CD14-positive monocyte (primary cell): ENCODE measurements around the gene PGM2. TPM values are rescaled to one million over a fixed set of nuclear protein-coding genes. Genes with fewer than 3 reads are reported as not detected.

ENCODE experiments used
- DNase-seq, 3 donors: peaks; one replicate each; pipeline ENCODE4 v3.0.0-alpha.2; 2011 to 2022
- H2AFZ ChIP-seq: 2 replicates; pipeline ENCODE4 v1.6.0; 2012; ENCODE audit warnings: mild to moderate bottlenecking, low read depth, low read length, inconsistent platforms; ENCODE audit not compliant: insufficient read depth, poor library complexity, severe bottlenecking
- H3K27ac ChIP-seq, 2 donors: 1 replicate in 1 of 2; 2 replicates in 1 of 2; pipeline ENCODE4 v1.5.1; 2012 to 2013; ENCODE audit warnings: low read length in 2 of 2, control low read depth in 1 of 2, inconsistent platforms in 1 of 2, low read depth in 1 of 2, mild to moderate bottlenecking in 1 of 2
- H3K27me3 ChIP-seq, 2 donors: one replicate each; pipeline versions ENCODE4 v1.6.0 to v1.6.1; 2011 to 2013; ENCODE audit warnings: low read length in 2 of 2; ENCODE audit not compliant: control insufficient read depth in 2 of 2, insufficient read depth in 2 of 2
- H3K36me3 ChIP-seq, 2 donors: replicated peaks in 1 of 2; 1 replicate in 1 of 2; 2 replicates in 1 of 2; pipeline versions ENCODE4 v1.5.1 to v1.6.1; 2012 to 2013; ENCODE audit warnings: low read length in 2 of 2, control low read depth in 1 of 2, inconsistent platforms in 1 of 2, mild to moderate bottlenecking in 1 of 2; ENCODE audit not compliant: insufficient read depth in 2 of 2, control insufficient read depth in 1 of 2
- H3K4me1 ChIP-seq, 2 donors: 1 replicate in 1 of 2; 2 replicates in 1 of 2; pipeline versions ENCODE4 v1.5.1 to v1.6.1; 2012 to 2013; ENCODE audit warnings: low read length in 2 of 2, control low read depth in 1 of 2, inconsistent platforms in 1 of 2, mild to moderate bottlenecking in 1 of 2, moderate library complexity in 1 of 2; ENCODE audit not compliant: insufficient read depth in 2 of 2, control insufficient read depth in 1 of 2
- H3K4me2 ChIP-seq: replicated peaks from 2 replicates; pipeline ENCODE3; 2012; ENCODE audit warnings: low read length, moderate library complexity, mild to moderate bottlenecking; ENCODE audit not compliant: poor library complexity, severe bottlenecking; ENCODE audit errors: extremely low read depth
- H3K4me3 ChIP-seq, 3 experiments: fragments of 200-600 bp in 1 of 3; sonication (generic) in 1 of 3; replicated peaks in 1 of 3; 1 replicate in 2 of 3; 2 replicates in 1 of 3; pipeline ENCODE4 v1.5.1; 2011 to 2013; ENCODE audit warnings: low read length in 3 of 3, mild to moderate bottlenecking in 3 of 3, control low read depth in 2 of 3, low read depth in 2 of 3, inconsistent platforms in 1 of 3, moderate library complexity in 1 of 3
- H3K79me2 ChIP-seq: 2 replicates; pipeline ENCODE4 v1.6.0; 2012; ENCODE audit warnings: mild to moderate bottlenecking, control low read depth, inconsistent platforms, low read length, moderate library complexity; ENCODE audit not compliant: insufficient read depth
- H3K9ac ChIP-seq: 2 replicates; pipeline ENCODE4 v1.6.0; 2017; ENCODE audit warnings: low read length, mild to moderate bottlenecking; ENCODE audit not compliant: insufficient read depth, poor library complexity, severe bottlenecking
- H3K9me3 ChIP-seq, 2 donors: replicated peaks in 1 of 2; 1 replicate in 1 of 2; 2 replicates in 1 of 2; pipeline versions ENCODE4 v1.5.1 to v1.6.1; 2012 to 2013; ENCODE audit warnings: low read length in 2 of 2, control low read depth in 1 of 2; ENCODE audit not compliant: control insufficient read depth in 1 of 2, insufficient read depth in 1 of 2
- H4K20me1 ChIP-seq: 2 replicates; pipeline ENCODE4 v1.6.0; 2012; ENCODE audit warnings: mild to moderate bottlenecking, low read length, control low read depth, moderate library complexity; ENCODE audit not compliant: insufficient read depth
- H3K27ac Mint-ChIP-seq, 7 donors: one replicate each; pipeline ENCODE4 v1.8.0; 2020; ENCODE audit warnings: mild to moderate bottlenecking in 7 of 7, mixed read lengths in 7 of 7, moderate library complexity in 6 of 7, inconsistent platforms in 2 of 7
- H3K27me3 Mint-ChIP-seq, 3 donors: one replicate each; pipeline ENCODE4 v1.8.0; 2021 to 2022; ENCODE audit warnings: low read depth in 3 of 3, mild to moderate bottlenecking in 3 of 3, mixed read lengths in 3 of 3, moderate library complexity in 3 of 3, inconsistent platforms in 1 of 3
- H3K36me3 Mint-ChIP-seq, 2 donors: one replicate each; pipeline ENCODE4 v1.8.0; 2020; ENCODE audit warnings: mixed read lengths in 2 of 2, inconsistent platforms in 1 of 2, mild to moderate bottlenecking in 1 of 2
- H3K4me1 Mint-ChIP-seq: one replicate; pipeline ENCODE4 v1.8.0; 2020; ENCODE audit warnings: mild to moderate bottlenecking, mixed read lengths
- H3K4me3 Mint-ChIP-seq, 2 donors: one replicate each; pipeline ENCODE4 v1.8.0; 2020; ENCODE audit warnings: mild to moderate bottlenecking in 2 of 2, mixed read lengths in 2 of 2, moderate library complexity in 1 of 2
- H3K9me3 Mint-ChIP-seq, 7 donors: one replicate each; pipeline ENCODE4 v1.8.0; 2020 to 2022; ENCODE audit warnings: mixed read lengths in 7 of 7, mild to moderate bottlenecking in 6 of 7, moderate library complexity in 6 of 7, inconsistent platforms in 2 of 7
- WGBS: methylation state at CpG from one replicate; pipeline ENCODE4 v1.1.5; 2013; ENCODE audit warnings: missing lambda C conversion rate; ENCODE audit not compliant: insufficient coverage; 5-methylcytosine and 5-hydroxymethylcytosine counted together
- intact Hi-C, 2 donors: fragments of 100-400 bp; cut with micrococcal nuclease; formaldehyde crosslinking; loops; one replicate each; pipeline versions ENCODE4 v1.15.0 to v1.15.1; 2023
- polyA plus RNA-seq, 3 donors: library from polyadenylated mRNA; depleted of rRNA in 1 of 3; unstranded in 2 of 3; stranded (reverse) in 1 of 3; fragments of 300-500 nt in 2 of 3; fragments of >200 nt in 1 of 3; fragmentation: Illumina TruSeq in 2 of 3; gene quantifications; 1 replicate in 2 of 3; 2 replicates in 1 of 3; pipeline ENCODE4 v1.2.3, GENCODE V29; 2012 to 2021
- TF ChIP-seq, protein P1 (sequence below): fragments of 200-600 bp; IDR thresholded peaks from one replicate; pipeline ENCODE4 v1.8.0; 2022; ENCODE audit warnings: antibody characterized with exemption, mild to moderate bottlenecking

The PGM2 gene
- polyA plus RNA-seq, 3 donors, result 17.8 to 48.6 (median 46.2) TPM

DNA sequence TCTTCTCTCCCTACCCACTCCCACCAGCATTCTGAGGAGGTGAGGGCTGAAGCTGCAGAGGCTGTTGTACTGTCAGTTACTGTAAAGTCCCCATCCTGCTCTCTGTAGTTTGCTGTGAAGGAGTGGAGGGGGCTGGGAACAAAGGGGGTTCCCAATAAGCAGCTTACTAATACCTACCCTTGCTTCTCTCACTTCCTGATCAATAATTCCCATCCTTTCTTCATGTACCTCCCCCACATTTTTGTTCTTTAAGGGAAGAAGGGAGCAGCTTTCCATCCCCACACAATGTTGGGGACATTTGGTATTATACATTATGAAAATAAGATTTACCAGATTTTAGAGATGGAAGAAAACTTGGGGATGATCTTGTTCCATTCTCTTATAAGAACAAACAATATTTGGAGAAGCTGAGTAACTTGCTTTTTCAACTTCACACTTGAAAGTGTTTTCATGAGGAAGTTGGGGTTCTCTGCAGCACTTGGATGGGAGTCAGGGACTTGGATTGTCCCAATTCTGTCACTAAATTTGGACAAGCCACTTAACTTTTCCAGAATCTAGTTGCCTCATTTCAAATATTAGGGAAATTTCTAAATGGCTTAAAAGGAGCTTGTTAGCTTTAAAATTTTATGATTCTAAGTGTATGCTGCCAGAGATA, 69.8 kb downstream of the PGM2 start:
- Mint-ChIP-seq H3K27ac (peak overlapping the region in 4 of 7 donors; percentile 7 to 74 (median 50)), H3K36me3 (peaks cover 19 to 39% of the 10 kb centered on the region in 2 donors), H3K4me1 (peaks cover 51% of the 10 kb centered on the region), H3K27me3 (peaks cover 0 to 2% (median 0%) of the 10 kb centered on the region in 3 donors), H3K9me3 (peaks cover 0 to 5% (median 0%) of the 10 kb centered on the region in 7 donors), H3K4me3 (no peak overlapping the region)
- H3K9ac ChIP-seq, result no peak overlapping the region
- H4K20me1 ChIP-seq, result peaks cover 86% of the 10 kb centered on the region
- TF ChIP-seq, protein P1, sequence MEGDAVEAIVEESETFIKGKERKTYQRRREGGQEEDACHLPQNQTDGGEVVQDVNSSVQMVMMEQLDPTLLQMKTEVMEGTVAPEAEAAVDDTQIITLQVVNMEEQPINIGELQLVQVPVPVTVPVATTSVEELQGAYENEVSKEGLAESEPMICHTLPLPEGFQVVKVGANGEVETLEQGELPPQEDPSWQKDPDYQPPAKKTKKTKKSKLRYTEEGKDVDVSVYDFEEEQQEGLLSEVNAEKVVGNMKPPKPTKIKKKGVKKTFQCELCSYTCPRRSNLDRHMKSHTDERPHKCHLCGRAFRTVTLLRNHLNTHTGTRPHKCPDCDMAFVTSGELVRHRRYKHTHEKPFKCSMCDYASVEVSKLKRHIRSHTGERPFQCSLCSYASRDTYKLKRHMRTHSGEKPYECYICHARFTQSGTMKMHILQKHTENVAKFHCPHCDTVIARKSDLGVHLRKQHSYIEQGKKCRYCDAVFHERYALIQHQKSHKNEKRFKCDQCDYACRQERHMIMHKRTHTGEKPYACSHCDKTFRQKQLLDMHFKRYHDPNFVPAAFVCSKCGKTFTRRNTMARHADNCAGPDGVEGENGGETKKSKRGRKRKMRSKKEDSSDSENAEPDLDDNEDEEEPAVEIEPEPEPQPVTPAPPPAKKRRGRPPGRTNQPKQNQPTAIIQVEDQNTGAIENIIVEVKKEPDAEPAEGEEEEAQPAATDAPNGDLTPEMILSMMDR, result no peak
- H3K27ac ChIP-seq, result peak overlapping the region in 1 of 2 donors; percentile 41
- no peaks in the 10 kb centered on the region for H3K27me3 ChIP-seq
- no peaks in the 10 kb centered on the region for H3K9me3 ChIP-seq
- peaks cover 2 to 17% of the 10 kb centered on the region in 2 donors for H3K36me3 ChIP-seq
- H3K4me2 ChIP-seq, result no peak overlapping the region
- no peak overlapping the region for H2AFZ ChIP-seq
- intact Hi-C loops, result loop anchor here in 1 of 2 donors (10.0 kb wide), 1 partner anchor 72 kb away; the partner anchor contains the start of gene PGM2
- H3K79me2 ChIP-seq, result peaks cover 96% of the 10 kb centered on the region
- peak in 1 of 3 donors; percentile 18 for DNase-seq
- H3K4me1 ChIP-seq, result peaks cover 33 to 39% of the 10 kb centered on the region in 2 donors
- H3K4me3 ChIP-seq, result no peak overlapping the region

DNA sequence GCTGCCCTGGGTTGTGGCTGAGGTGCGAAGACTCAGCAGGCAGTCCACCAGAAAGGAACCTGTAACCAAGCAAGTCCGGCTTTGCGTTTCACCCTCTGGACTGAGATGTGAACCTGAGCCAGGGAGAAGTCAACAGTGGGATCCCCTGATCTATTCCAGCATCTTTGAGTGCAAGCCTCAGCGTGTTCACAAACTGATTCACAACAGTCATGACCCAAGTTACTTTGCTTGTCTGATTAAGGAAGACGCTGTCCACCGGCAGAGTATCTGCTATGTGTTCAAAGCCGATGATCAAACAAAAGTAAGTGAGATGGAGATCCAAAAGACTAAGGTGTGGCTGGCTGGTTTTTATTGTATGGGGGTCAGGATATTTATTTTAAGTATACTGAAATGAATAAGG, 75.7 kb downstream of the PGM2 start:
- H3K36me3 Mint-ChIP-seq, result peaks cover 48 to 56% of the 10 kb centered on the region in 2 donors
- H3K9me3 ChIP-seq, result no peaks in the 10 kb centered on the region
- H2AFZ ChIP-seq, result no peak overlapping the region
- TF ChIP-seq, protein P1, result no peak
- H4K20me1 ChIP-seq, result peaks cover 99% of the 10 kb centered on the region
- H3K9ac ChIP-seq, result no peak overlapping the region
- peaks cover 30% of the 10 kb centered on the region for H3K4me1 Mint-ChIP-seq
- intact Hi-C loops, result no loop called here
- 96% methylated on average over 6 of the region's 7 CpGs for WGBS
- no peak overlapping the region for H3K4me3 ChIP-seq
- H3K4me1 ChIP-seq, result peaks cover 3 to 5% of the 10 kb centered on the region in 2 donors
- H3K79me2 ChIP-seq, result peaks cover 95% of the 10 kb centered on the region
- no peak overlapping the region for H3K4me2 ChIP-seq
- H3K9me3 Mint-ChIP-seq, result peaks cover 0 to 5% (median 0%) of the 10 kb centered on the region in 7 donors
- H3K27ac ChIP-seq, result no peak overlapping the region
- H3K27me3 Mint-ChIP-seq, result peaks cover 0 to 2% (median 0%) of the 10 kb centered on the region in 3 donors
- no peak overlapping the region for H3K4me3 Mint-ChIP-seq
- peaks cover 17 to 59% of the 10 kb centered on the region in 2 donors for H3K36me3 ChIP-seq
- DNase-seq, result no peak
- no peak overlapping the region for H3K27ac Mint-ChIP-seq
- no peaks in the 10 kb centered on the region for H3K27me3 ChIP-seq
